Measurements from ENCODE around the gene AP1B1. TPM values are rescaled to one million over a fixed set of nuclear protein-coding genes. Genes with fewer than 3 reads are reported as not detected.
A peak's percentile ranks its signal among the peaks of the same experiment; 100 is the strongest.

AP1B1 gene
- total RNA-seq, 2 donors from 2014 or later = 45.5 to 66.9 TPM

- H3K9me3 ChIP-seq = no peaks in the 10 kb centered on the region
- WGBS, 2 donors = 47% methylated on average over 7 to 10 of the region's 10 CpGs
- no peak overlapping the region for H3K4me3 ChIP-seq
- intact Hi-C loops (cut with DNase I) = no loop called here
- TF ChIP-seq CTCF (IDR thresholded peaks at IDR 0.05) = no peak
- TF ChIP-seq POLR2A (IDR thresholded peaks at IDR 0.05) = no peak
- H3K4me1 ChIP-seq = peaks cover 41% of the 10 kb centered on the region
- peaks cover 4 to 18% of the 10 kb centered on the region in 2 donors for H3K36me3 ChIP-seq (replicated peaks in 1 of 2; ENCODE audit: insufficient read depth in 1 of 2, low read depth in 2 of 2)
- H3K27me3 ChIP-seq = no peaks in the 10 kb centered on the region
- DNase-seq (peak; percentile 66 to 84 (median 83)), ATAC-seq (peak; percentile 74)
- H3K27ac ChIP-seq = peak overlapping the region; percentile 56 to 85 (median 80)
Observed at GRCh38 chr22:29342577-29343312, 45.6 kb downstream of the AP1B1 start.

GRCh38 chr22:29342177-29342576 lies 46.2 kb downstream of the AP1B1 start:
- intact Hi-C loops (cut with DNase I) = no loop called here
- peak in 1 of 4 donors; percentile 48 for DNase-seq
- H3K4me1 ChIP-seq = peaks cover 41% of the 10 kb centered on the region
- TF ChIP-seq POLR2A (IDR thresholded peaks at IDR 0.05) = no peak
- TF ChIP-seq CTCF (IDR thresholded peaks at IDR 0.05) = no peak
- H3K36me3 ChIP-seq (replicated peaks in 1 of 2; ENCODE audit: insufficient read depth in 1 of 2, low read depth in 2 of 2) = peaks cover 8 to 15% of the 10 kb centered on the region in 2 donors
- no peaks in the 10 kb centered on the region for H3K27me3 ChIP-seq
- no peak overlapping the region for H3K4me3 ChIP-seq
- H3K27ac ChIP-seq = peak overlapping the region; percentile 56 to 85 (median 80)
- ATAC-seq = peak; percentile 6
- no peaks in the 10 kb centered on the region for H3K9me3 ChIP-seq
- 24 to 55% methylated on average over 4 to 6 of the region's 6 CpGs for WGBS, 2 donors

GRCh38 chr22:29341849-29342127 lies 46.6 kb downstream of the AP1B1 start:
- H3K4me1 ChIP-seq = peaks cover 41% of the 10 kb centered on the region
- TF ChIP-seq POLR2A (IDR thresholded peaks at IDR 0.05) (no peak), CTCF (IDR thresholded peaks at IDR 0.05) (no peak)
- DNase-seq (no peak), ATAC-seq (no peak)
- no peaks in the 10 kb centered on the region for H3K27me3 ChIP-seq
- intact Hi-C loops (cut with DNase I) = no loop called here
- H3K9me3 ChIP-seq = no peaks in the 10 kb centered on the region
- peak overlapping the region; percentile 56 to 85 (median 80) for H3K27ac ChIP-seq
- H3K4me3 ChIP-seq = no peak overlapping the region
- 88 to 91% methylated on average over 2 of the region's 2 CpGs for WGBS, 2 donors
- peaks cover 8 to 19% of the 10 kb centered on the region in 2 donors for H3K36me3 ChIP-seq (replicated peaks in 1 of 2; ENCODE audit: insufficient read depth in 1 of 2, low read depth in 2 of 2)

GRCh38 chr22:29341056-29341848 lies 47.1 kb downstream of the AP1B1 start:
- Histone ChIP-seq H3K4me1 (peaks cover 41% of the 10 kb centered on the region), H3K27me3 (no peaks in the 10 kb centered on the region), H3K36me3 (replicated peaks in 1 of 2; ENCODE audit: insufficient read depth in 1 of 2, low read depth in 2 of 2) (peaks cover 8 to 19% of the 10 kb centered on the region in 2 donors), H3K9me3 (no peaks in the 10 kb centered on the region), H3K27ac (peak overlapping the region; percentile 56 to 85 (median 80)), H3K4me3 (no peak overlapping the region)
- WGBS, 2 donors = 70 to 86% methylated on average over 8 to 25 of the region's 25 CpGs
- DNase-seq (no peak), ATAC-seq (no peak)
- intact Hi-C loops (cut with DNase I) = no loop called here
- TF ChIP-seq POLR2A (IDR thresholded peaks at IDR 0.05) (no peak), CTCF (IDR thresholded peaks at IDR 0.05) (no peak)

Data from body of pancreas (tissue), 4 donors.